ENCODE data around the gene BTBD6. TPM values are rescaled to one million over a fixed set of nuclear protein-coding genes. Genes with fewer than 3 reads are reported as not detected.

Gene BTBD6
- total RNA-seq, 2 donors from 2014 or later: 34.9 to 36.2 TPM

- Mint-ChIP-seq H3K4me3 (no peak overlapping the region), H3K27ac (peak overlapping the region; percentile 4), H3K4me1 (no peaks in the 10 kb centered on the region), H3K27me3 (no peaks in the 10 kb centered on the region), H3K36me3 (ENCODE audit: low read depth) (peaks cover 2% of the 10 kb centered on the region)
- no peaks in the 10 kb centered on the region for H3K9me3 ChIP-seq (ENCODE audit: control insufficient read depth, low read length, poor library complexity, severe bottlenecking)
- no peak for DNase-seq
- ATAC-seq: no peak
Measured at GRCh38 chr14:105228562-105228961, 19.8 kb upstream of the BTBD6 start.

DNA sequence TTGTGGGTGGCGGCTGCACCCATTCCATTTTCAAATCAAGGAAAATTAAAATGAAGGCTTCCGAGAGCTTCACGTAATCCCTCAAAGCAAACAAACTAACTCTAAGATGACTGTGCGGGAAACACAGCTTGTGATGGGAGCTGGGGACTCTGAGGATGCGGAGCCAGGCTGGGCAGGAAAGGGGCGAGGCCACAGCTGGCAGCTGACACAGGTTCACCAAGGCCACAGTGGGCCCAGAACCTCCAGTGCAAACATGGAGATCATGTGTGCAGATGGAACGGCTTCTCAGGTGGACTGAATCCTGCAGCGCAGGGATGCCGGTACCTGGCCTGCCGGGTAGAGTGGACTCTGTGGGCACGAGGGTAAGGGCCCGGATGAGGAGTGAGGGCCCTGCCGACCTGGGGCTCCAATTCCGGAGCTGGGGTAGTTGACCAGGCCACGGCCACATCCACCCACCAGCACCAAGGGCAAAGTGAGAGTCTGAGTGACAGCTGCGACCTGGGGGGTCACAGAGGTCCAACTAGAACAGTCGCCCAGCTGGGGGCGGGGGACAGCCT is 19.2 kb upstream of the BTBD6 start:
- ATAC-seq (no peak), DNase-seq (no peak)
- H3K9me3 ChIP-seq (ENCODE audit: control insufficient read depth, low read length, poor library complexity, severe bottlenecking): no peaks in the 10 kb centered on the region
- Mint-ChIP-seq H3K27ac (peak overlapping the region; percentile 4), H3K27me3 (no peaks in the 10 kb centered on the region), H3K4me1 (no peaks in the 10 kb centered on the region), H3K36me3 (ENCODE audit: low read depth) (peaks cover 2% of the 10 kb centered on the region), H3K4me3 (no peak overlapping the region)

GRCh38 chr14:105240811-105241576 is 7.3 kb upstream of the BTBD6 start:
- H3K9me3 ChIP-seq (ENCODE audit: control insufficient read depth, low read length, poor library complexity, severe bottlenecking): no peaks in the 10 kb centered on the region
- Mint-ChIP-seq H3K4me1 (peaks cover 9% of the 10 kb centered on the region), H3K27ac (no peak overlapping the region), H3K4me3 (no peak overlapping the region), H3K27me3 (no peaks in the 10 kb centered on the region), H3K36me3 (ENCODE audit: low read depth) (no peaks in the 10 kb centered on the region)
- ATAC-seq (no peak), DNase-seq (no peak)

GRCh38 chr14:105241641-105242040 is 6.7 kb upstream of the BTBD6 start:
- Mint-ChIP-seq H3K36me3 (ENCODE audit: low read depth) (no peaks in the 10 kb centered on the region), H3K27ac (no peak overlapping the region), H3K27me3 (no peaks in the 10 kb centered on the region), H3K4me1 (peaks cover 9% of the 10 kb centered on the region), H3K4me3 (no peak overlapping the region)
- DNase-seq (no peak), ATAC-seq (no peak)
- no peaks in the 10 kb centered on the region for H3K9me3 ChIP-seq (ENCODE audit: control insufficient read depth, low read length, poor library complexity, severe bottlenecking)

GRCh38 chr14:105244334-105244733 is 4.0 kb upstream of the BTBD6 start:
- H3K9me3 ChIP-seq (ENCODE audit: control insufficient read depth, low read length, poor library complexity, severe bottlenecking): no peaks in the 10 kb centered on the region
- DNase-seq (no peak), ATAC-seq (no peak)
- no peaks in the 10 kb centered on the region for H3K27me3 Mint-ChIP-seq
- H3K4me3 Mint-ChIP-seq: no peak overlapping the region
- H3K27ac Mint-ChIP-seq: peak overlapping the region; percentile 87
- H3K4me1 Mint-ChIP-seq: peaks cover 15% of the 10 kb centered on the region
- no peaks in the 10 kb centered on the region for H3K36me3 Mint-ChIP-seq (ENCODE audit: low read depth)

- peaks cover 23% of the 10 kb centered on the region for H3K4me1 Mint-ChIP-seq
- no peaks in the 10 kb centered on the region for H3K9me3 ChIP-seq (ENCODE audit: control insufficient read depth, low read length, poor library complexity, severe bottlenecking)
- ATAC-seq (no peak), DNase-seq (no peak)
- no peaks in the 10 kb centered on the region for H3K27me3 Mint-ChIP-seq
- no peaks in the 10 kb centered on the region for H3K36me3 Mint-ChIP-seq (ENCODE audit: low read depth)
- no peak overlapping the region for H3K27ac Mint-ChIP-seq
- H3K4me3 Mint-ChIP-seq: no peak overlapping the region
Measured at GRCh38 chr14:105247026-105247425, 1.3 kb upstream of the BTBD6 start.

GRCh38 chr14:105247715-105248367 is 492 bp upstream of the BTBD6 start:
- no peaks in the 10 kb centered on the region for H3K9me3 ChIP-seq (ENCODE audit: control insufficient read depth, low read length, poor library complexity, severe bottlenecking)
- Mint-ChIP-seq H3K4me1 (peaks cover 23% of the 10 kb centered on the region), H3K27ac (peak overlapping the region; percentile 32), H3K4me3 (peak overlapping the region; percentile 85), H3K36me3 (ENCODE audit: low read depth) (no peaks in the 10 kb centered on the region), H3K27me3 (no peaks in the 10 kb centered on the region)
- no peak for ATAC-seq
- DNase-seq: no peak

DNA sequence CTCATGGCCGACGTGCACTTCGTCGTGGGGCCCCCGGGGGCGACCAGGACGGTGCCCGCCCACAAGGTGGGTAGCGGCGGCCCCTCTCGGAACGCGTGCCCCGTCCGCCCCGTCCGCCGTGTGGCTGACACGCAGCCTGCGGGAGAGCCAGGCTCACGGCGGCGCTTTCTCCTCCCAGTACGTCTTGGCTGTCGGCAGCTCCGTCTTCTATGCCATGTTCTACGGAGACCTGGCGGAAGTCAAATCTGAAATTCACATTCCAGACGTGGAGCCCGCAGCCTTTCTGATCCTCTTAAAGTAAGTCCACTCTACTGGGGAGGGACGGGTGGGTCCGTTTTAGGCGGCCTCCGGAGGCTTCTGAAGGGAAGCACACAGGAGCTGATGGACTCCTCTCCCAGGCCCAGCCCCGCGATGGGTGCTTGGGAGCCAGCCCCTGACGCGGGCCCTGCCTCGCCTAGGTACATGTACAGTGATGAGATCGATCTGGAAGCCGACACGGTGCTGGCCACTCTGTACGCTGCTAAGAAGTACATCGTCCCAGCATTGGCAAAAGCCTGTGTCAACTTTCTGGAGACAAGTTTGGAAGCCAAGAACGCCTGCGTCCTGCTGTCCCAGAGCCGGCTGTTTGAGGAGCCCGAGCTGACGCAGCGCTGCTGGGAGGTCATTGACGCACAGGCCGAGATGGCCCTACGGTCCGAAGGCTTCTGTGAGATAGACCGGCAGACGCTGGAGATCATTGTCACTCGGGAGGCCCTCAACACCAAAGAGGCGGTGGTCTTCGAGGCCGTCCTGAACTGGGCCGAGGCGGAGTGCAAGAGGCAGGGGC is 1.1 kb downstream of the BTBD6 start:
- H3K27me3 Mint-ChIP-seq: no peaks in the 10 kb centered on the region
- H3K4me3 Mint-ChIP-seq: peak overlapping the region; percentile 81
- H3K9me3 ChIP-seq (ENCODE audit: control insufficient read depth, low read length, poor library complexity, severe bottlenecking): no peaks in the 10 kb centered on the region
- no peaks in the 10 kb centered on the region for H3K36me3 Mint-ChIP-seq (ENCODE audit: low read depth)
- peaks cover 21% of the 10 kb centered on the region for H3K4me1 Mint-ChIP-seq
- no peak for ATAC-seq
- peak overlapping the region; percentile 59 for H3K27ac Mint-ChIP-seq
- no peak for DNase-seq

DNA sequence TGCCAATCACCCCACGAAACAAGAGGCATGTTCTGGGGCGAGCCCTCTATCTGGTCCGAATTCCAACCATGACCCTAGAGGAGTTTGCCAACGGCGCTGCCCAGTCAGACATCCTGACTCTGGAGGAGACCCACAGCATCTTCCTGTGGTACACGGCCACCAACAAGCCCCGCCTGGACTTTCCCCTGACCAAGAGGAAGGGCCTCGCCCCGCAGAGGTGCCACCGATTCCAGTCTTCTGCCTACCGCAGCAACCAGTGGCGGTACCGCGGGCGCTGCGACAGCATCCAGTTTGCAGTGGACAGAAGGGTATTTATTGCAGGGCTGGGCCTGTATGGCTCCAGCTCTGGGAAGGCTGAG is 1.7 kb downstream of the BTBD6 start:
- Mint-ChIP-seq H3K4me1 (peaks cover 20% of the 10 kb centered on the region), H3K27ac (peak overlapping the region; percentile 59), H3K27me3 (no peaks in the 10 kb centered on the region), H3K36me3 (ENCODE audit: low read depth) (no peaks in the 10 kb centered on the region), H3K4me3 (peak overlapping the region; percentile 81)
- no peak for ATAC-seq
- no peak for DNase-seq
- H3K9me3 ChIP-seq (ENCODE audit: control insufficient read depth, low read length, poor library complexity, severe bottlenecking): no peaks in the 10 kb centered on the region

DNA sequence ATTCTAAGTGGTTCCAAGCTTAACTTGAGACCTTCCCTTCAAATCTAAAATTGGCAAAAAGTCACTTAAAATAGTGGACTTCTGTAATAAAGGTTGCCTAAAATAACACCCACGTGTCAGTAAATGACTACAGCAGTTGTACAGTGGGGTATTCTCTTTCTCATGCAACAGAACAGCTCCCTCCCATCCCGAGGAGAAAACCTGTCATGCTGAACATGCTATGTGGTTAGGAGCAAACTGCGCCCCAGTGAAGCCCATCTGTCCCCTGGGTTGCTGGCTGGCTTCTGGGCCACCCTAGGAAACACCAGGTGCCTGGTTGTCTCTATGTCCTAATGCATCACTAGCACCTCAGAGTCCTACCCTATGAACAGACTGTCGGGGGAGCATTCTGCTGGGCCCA is 2.7 kb downstream of the BTBD6 start:
- no peak for DNase-seq
- Mint-ChIP-seq H3K4me3 (no peak overlapping the region), H3K4me1 (peaks cover 14% of the 10 kb centered on the region), H3K27ac (peak overlapping the region; percentile 59), H3K27me3 (no peaks in the 10 kb centered on the region), H3K36me3 (ENCODE audit: low read depth) (no peaks in the 10 kb centered on the region)
- H3K9me3 ChIP-seq (ENCODE audit: control insufficient read depth, low read length, poor library complexity, severe bottlenecking): no peaks in the 10 kb centered on the region
- ATAC-seq: no peak

DNA sequence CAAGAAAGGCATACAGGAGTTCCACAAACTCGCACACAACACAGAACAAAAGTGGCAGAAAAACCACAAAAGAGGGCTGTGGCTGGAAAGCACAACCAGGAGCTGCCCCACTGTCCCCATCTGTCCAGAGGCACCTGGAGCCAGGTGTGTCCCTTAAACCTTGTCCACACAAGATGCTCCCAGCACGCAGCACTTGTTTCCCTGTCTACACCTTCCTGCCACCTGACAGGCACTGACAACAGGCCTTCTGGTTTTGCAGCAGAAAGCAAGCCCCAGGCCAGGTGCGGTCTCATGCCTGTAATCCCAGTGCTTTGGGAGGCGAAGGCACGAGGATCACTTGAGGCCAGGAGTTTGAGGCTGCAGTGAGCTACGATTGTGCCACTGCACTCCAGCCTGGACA is 3.6 kb downstream of the BTBD6 start:
- H3K9me3 ChIP-seq (ENCODE audit: control insufficient read depth, low read length, poor library complexity, severe bottlenecking): no peaks in the 10 kb centered on the region
- DNase-seq (no peak), ATAC-seq (no peak)
- no peaks in the 10 kb centered on the region for H3K36me3 Mint-ChIP-seq (ENCODE audit: low read depth)
- H3K27ac Mint-ChIP-seq: no peak overlapping the region
- no peaks in the 10 kb centered on the region for H3K27me3 Mint-ChIP-seq
- no peak overlapping the region for H3K4me3 Mint-ChIP-seq
- H3K4me1 Mint-ChIP-seq: peaks cover 14% of the 10 kb centered on the region

GRCh38 chr14:105252552-105253328 is 4.4 kb downstream of the BTBD6 start:
- no peaks in the 10 kb centered on the region for H3K27me3 Mint-ChIP-seq
- no peak overlapping the region for H3K27ac Mint-ChIP-seq
- DNase-seq (no peak), ATAC-seq (no peak)
- H3K9me3 ChIP-seq (ENCODE audit: control insufficient read depth, low read length, poor library complexity, severe bottlenecking): no peaks in the 10 kb centered on the region
- H3K4me3 Mint-ChIP-seq: no peak overlapping the region
- no peaks in the 10 kb centered on the region for H3K36me3 Mint-ChIP-seq (ENCODE audit: low read depth)
- peaks cover 16% of the 10 kb centered on the region for H3K4me1 Mint-ChIP-seq

GRCh38 chr14:105253329-105253682 is 5.0 kb downstream of the BTBD6 start:
- DNase-seq (no peak), ATAC-seq (no peak)
- Mint-ChIP-seq H3K4me3 (no peak overlapping the region), H3K27me3 (no peaks in the 10 kb centered on the region), H3K36me3 (ENCODE audit: low read depth) (no peaks in the 10 kb centered on the region), H3K4me1 (peaks cover 17% of the 10 kb centered on the region), H3K27ac (no peak overlapping the region)
- no peaks in the 10 kb centered on the region for H3K9me3 ChIP-seq (ENCODE audit: control insufficient read depth, low read length, poor library complexity, severe bottlenecking)

All from T-helper 17 cell (primary cell).